NCI-H748 (cell line): ENCODE data around the gene SPATA6L.
"Not testable (repeated sequence)": the region's sequence is repeated elsewhere in the genome, so short reads cannot be mapped to it uniquely, and the experiment has no call there.

ENCODE experiments used
- DNase-seq: peaks from one replicate; lab custom pipeline; 2025; ENCODE audit not compliant: unreplicated experiment; lab: John Stamatoyannopoulos, UW

SPATA6L gene

DNA sequence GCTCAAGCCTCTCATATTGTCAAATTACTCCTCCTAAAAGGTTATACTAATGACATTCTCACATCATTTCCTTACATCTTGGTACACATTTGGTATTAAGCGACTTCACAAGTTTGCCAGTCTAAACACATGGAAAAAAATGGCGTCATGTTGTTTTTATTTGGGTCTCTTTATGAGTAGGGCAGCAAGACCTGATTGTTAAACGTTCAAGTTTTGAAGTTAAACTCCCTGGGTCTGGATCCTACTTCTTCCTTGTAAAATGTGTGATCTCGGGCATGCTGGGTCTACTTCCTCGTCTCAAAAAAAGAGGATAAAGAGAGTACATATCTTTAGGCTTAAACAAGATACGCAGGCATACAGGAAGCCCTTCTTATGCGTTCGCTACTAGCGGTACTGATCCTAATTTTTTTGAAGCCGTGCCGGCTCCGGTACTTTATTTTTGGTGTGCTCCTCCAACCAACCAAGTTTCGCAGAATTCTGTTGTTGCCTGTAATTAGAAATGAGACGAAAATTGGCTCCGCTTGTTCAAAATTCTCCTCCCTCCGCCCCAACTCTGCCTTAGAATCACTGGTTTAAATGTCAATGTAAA lies 12.5 kb upstream of the SPATA6L start:
- DNase-seq: peak; percentile 56

DNA sequence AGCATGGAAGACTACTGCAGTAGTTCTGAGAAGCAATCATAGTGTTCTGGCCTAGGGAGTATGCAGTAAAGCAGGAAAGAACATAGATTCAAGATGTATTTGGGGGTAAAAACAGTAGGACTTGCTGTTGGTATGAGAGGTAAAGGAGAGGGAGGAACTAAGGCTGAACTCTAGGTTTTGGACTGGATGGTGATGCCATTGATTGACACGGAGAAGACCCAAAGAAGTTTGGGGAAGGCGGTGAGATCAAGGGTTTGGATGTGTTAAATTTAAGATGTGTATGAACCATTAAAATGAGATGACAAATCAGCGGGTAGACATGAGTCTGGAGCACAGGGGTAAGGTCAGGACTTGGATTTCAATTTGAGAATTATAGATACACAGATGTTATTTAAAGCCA lies 11.1 kb upstream of the SPATA6L start:
- DNase-seq: no peak

DNA sequence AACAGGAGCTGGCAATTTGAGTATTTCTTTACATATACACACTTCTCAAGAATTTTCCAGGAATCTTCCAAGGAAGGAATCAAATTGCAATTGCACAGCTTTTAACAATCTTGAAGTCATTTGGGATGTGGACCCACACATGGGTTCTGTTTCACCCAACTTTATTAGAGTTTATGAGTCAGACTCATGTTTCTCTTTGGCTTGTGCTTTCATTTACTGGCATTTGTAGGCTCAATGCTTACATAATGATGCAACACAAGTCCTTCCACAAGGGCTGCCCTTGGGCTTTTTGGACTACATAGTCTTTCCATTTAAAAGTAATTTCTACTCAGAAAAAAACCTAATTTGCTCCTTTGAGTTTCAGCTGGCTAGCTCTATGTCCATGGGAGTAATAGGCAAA lies 8.5 kb upstream of the SPATA6L start:
- no peak for DNase-seq

DNA sequence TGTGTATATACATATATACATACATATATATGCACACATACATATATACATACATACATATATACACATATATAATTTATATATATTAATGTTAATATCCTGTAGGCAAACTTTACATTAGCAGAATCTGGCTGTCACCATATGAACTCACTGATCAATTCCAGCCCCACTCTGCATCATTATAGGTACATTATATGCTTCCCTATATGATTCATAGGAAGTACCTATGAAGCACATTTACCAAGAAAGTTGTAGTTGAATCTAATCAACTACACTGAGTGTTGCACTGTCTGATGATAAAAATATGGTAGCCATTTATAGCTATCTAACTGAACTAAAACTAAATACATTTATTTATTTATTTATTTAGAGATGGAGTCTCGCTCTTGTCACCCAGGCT lies 5.5 kb upstream of the SPATA6L start:
- no peak for DNase-seq

DNA sequence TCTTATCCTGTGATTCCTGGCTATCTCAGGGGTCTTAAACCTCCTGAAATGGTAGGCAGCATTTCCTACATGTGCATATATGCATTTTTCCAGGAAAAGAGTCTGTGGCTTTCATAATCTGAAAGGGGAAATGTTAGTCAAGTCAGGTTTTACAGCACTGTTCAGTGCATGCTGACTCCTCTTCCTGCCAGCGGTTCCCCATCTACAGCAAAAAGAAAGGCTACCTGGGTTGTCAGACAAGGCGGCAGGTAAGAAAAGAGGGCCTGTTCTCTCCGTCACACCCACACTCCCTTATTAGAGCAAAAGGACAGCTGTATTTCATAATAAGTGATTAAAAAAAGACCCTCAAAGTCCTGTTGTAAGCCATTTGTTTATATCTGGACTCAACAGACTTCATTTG lies 4.3 kb upstream of the SPATA6L start:
- no peak for DNase-seq

DNA sequence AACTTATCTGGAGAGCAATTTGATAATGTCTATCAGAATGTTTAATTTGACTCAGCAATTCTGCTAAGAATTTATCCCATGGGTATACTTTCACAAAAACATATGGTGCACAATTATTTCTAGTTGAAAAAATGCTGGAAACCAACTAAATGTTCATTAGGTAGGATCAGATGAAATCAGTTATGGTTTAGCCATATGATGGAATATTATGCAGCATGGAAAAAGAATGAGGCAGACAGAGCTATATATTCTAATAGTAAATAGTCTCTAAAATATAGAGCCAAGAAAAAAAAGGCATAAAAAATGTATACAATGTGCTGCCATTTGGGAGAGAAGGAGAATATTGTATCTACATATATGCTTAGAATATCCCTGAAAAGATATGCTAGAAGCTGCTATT lies 3.6 kb upstream of the SPATA6L start:
- DNase-seq: no peak

DNA sequence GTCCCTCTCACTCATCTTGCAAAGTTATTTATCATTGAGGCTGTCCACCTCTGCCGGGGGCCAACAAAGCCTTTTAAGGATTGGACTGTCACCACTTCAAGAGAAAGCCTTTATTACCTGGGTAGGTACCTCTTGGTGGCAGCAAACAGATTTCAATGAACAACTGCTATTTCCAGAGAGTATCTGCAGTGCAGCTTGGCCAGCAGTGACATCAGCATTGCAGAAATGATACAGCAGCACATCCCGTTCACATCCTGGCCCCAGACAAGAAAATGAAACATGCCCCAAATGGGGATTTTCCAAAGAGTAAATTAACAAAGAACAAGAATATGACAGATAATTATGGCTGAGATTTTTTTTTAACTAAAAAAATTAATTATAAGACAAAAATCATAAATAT lies 2.3 kb upstream of the SPATA6L start:
- DNase-seq: no peak

DNA sequence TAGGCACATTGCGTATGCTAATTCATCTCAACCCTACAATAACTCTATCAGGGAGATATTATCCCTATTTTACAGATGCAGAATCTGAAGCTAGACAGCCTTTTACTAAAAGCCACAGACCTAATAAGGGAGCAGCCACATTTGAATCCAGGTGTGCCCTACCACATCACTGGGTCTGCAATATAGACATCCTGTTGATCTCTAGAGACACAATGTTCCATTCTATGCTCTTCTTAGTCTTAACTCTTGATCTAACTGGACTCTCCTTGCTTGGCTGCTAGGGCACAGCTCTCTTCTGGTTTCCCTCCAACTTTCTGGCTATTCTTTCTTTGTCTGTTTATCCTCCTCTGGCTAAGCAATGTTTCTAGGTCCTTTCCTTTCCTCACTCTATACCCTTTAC lies 1.4 kb upstream of the SPATA6L start:
- no peak for DNase-seq

DNA sequence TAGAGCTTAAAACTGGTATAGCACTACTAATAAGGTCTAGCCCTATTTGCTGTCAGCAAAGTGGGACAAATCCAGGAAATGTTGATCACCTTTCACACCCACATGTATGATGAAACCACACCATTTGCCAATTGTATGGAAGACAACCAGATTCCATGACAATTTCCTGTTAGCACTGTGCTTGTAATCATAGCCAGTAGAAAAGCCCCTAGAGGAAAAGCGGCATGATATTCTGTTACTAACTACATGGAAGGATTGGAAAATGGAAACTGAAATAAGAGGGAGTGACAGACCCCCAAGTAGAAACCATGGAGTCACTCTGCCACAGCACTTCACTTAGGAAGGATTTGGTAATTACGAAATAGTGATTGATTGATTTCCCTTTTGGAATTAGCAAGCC lies 923 bp downstream of the SPATA6L start:
- peak; percentile 46 for DNase-seq

DNA sequence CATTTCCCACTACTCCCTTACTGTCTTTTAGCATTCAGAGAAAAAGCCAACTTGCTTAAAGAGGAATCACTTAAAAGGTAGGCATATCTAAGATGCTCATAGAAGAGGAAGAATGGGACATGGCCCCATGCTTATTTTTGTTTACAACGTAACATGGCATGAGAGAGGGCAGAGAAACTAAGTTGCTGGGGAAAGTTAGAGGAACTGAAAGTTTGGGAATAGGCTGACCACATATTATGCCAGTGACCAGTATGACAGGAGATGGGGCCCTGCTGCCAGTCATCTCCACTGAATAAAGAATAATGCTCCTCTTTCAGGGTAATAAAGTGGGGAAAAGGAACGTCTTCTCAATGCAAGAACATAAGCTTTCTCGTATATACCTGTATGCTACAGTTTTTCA lies 2.3 kb downstream of the SPATA6L start:
- no peak for DNase-seq

DNA sequence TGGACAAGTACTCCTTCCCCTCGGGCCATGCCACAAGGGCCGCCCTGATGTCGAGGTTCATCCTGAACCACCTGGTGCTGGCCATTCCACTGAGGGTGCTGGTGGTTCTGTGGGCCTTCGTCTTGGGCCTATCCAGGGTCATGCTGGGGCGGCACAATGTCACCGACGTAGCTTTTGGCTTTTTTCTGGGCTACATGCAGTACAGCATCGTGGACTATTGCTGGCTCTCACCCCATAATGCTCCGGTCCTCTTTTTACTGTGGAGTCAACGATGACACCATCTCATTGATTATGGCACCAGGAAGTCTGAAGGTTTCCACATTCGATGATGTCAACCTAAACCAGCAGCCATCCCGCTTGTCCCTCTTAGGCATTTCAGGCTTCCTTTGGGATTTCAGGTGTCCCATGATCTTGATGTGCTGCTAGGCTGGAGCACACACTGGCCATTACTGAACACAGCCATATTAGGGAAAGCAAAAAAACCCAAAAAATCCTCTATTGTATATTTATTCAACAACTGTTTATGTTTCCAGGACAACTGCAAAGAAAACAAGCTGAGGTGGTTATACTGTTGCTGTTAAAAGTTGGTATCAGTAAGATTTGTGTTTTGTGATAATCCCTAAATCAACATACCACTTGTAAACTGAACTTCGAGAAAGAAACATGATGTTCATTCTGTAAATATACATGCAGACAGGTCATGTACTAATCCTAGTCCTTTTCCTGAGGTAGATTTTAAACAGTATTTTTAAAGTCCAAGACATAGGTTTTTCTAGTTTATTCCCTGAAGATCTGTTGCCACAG lies 3.1 kb downstream of the SPATA6L start:
- peak; percentile 50 for DNase-seq

DNA sequence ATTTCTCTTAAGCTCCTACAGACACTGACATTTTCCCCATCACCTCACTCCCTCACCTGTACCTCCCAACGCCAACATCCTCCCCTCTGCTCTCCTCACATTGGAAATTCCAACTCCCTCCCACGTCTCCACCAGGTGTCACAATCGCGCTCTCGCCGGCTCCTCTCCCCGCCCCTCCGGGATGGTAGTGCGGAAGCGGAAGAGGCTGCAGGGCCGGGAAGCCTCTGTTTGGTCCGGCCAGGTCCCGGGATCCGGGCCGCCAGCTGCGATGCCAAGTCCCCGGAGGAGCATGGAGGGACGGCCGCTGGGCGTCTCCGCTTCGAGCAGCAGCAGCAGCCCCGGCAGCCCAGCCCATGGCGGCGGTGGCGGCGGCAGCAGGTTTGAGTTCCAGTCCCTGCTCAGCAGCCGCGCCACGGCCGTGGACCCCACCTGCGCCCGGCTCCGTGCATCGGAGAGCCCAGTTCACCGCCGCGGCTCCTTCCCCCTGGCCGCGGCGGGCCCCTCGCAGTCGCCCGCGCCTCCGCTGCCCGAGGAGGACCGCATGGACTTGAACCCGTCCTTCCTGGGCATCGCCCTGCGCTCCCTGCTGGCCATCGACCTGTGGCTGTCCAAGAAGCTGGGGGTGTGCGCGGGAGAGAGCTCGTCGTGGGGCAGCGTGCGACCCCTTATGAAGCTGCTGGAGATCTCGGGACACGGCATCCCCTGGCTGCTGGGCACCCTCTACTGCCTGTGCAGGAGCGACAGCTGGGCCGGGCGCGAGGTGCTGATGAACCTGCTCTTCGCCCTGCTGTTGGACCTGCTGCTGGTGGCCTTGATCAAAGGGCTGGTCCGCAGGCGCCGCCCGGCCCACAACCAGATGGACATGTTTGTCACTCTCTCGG lies 3.9 kb downstream of the SPATA6L start, which contains the start of gene PLPP6:
TSS of gene PLPP6 (plus strand) at position 187 of the 881 bp plus-strand sequence. CDS start at position 269, 82 bp downstream.
- peak; percentile 94 for DNase-seq

DNA sequence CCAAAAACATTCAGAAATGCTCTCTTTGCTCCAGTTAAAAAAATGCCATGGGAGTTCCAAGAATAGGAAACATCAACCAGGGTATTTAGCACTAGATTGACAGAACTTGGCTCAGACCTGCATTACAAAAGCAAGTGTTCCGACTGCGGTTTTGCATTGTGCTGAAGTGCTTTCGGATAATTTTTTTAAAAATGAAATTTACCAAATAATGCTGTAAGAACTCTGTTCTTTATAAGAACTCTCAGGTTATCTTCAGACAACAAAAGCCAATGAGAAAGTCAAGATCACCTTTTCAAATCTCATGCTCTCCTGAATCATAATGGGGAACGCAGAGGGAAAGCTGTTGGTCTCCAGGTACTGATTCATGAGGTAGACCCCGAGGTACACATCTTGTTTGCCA lies 4.7 kb downstream of the SPATA6L start:
- peak; percentile 39 for DNase-seq

DNA sequence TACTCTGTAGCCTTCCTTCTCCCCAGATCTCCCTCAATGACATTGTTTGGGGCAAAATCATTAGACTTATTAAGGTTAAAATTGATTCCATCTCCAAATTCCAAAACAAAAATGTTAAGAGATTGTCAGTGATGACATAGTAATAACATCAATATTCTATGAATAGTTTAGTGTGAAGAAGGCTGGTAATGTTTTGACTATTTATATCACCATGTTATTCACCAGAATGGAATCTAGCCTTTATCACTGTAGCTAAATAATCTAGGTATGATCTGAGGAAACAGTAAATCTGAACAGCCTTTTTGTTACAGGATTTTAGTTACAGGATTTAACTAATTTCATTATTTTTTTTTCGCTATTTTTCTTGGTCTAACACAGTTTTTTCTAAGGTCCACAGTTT lies 5.1 kb downstream of the SPATA6L start:
- no peak for DNase-seq

DNA sequence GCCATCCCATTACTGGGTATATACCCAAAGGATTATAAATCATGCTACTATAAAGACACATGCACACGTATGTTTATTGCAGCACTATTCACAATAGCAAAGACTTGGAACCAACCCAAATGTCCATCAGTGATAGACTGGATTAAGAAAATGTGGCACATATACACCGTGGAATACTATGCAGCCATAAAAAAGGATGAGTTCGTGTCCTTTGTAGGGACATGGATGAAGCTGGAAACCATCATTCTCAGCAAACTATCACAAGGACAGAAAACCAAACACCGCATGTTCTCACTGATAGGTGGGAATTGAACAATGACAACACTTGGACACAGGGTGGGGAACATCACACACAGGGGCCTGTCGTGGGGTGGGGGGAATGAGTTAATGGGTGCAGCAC lies 5.6 kb downstream of the SPATA6L start:
- DNase-seq: not testable (repeated sequence)

DNA sequence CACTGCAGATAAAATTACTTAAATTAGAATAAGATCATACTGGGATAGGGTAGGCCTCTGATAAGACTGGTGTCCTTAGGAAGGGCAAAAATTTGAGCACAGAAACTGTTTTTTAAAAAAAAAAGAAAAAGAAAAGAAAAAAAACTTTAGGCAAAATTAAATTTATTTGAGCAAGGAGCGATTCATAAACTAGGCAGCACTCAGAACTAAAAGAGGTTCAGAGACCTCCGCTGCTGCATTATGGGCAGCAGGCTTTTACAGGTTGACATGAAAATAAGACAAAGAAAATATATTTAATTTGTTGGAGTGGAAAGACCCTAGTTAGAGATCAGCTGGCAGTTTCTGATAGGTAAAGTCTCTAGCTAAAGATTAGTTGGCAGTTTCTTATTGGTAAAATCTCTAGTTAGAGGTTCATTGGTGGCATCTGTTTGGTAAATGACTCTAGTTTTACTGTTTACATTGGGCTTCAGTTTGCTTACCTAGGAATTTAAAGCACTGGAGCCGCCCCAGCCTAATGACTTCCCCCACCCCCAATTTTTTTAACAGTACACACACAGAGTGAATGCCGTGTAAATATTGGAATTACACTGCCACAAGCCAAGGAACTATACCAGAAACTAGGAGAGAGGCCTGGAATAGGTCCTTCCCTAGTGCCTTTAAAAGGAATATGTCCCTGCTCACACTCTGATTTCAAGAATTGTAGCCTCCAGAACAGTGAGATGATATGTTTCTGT lies 8.7 kb downstream of the SPATA6L start:
- DNase-seq: peak; percentile 16

DNA sequence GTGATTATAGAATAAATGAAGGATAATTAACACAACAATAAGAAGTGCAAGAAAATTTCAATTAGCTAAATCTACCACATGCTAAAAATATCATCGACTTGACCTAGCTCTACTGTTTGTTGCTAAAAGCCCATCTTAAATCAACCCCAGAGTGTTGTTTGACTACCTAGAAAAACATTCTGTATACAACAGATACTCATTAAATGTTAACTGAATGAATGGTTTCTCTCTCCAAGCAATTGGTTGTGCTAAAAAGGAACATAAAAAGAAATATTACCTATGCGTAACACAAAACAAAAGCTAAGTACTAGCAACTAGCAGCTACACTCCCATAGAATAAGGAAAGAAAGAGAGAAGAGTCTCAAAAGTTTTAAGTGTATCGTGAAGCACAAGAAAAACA lies 9.7 kb downstream of the SPATA6L start:
- no peak for DNase-seq

DNA sequence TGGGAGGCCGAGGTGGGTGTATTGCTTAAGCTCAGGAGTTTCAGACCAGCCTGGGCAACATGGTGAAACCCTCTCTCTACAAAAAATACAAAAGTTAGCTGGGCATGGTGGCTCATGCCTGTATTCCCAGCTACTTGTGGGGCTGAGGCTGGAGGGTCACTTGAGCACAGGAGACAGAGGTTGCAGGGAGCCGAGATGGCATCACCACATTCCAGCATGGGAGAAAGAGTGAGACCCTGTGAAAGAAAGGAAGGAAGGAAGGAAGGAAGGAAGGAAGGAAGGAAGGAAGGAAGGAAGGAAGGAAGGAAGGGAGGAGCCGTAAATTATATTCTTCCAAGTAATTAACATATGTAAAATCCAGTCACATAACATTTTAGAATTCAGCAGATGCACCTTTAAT lies 10.1 kb downstream of the SPATA6L start:
- not testable (repeated sequence) for DNase-seq

DNA sequence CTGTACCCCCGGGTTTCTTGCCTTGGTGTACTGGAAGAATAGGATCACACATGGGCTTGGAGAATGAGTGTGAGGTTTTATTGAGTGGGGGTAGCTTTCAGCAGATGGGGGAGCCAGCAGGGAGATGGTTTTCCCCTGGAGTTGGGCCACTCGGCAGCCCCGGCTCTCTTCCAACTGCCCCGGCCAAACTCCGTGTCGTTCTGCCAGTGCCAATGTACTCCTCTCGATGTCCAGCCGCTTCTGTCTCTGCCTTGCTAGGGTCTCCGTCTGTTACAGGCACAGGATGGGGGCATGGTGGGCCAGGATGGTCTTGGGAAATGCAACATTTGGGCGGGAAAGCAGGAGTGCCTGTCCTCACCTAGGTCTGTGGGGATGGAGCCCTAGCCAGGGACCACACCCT lies 11.7 kb downstream of the SPATA6L start:
- DNase-seq: no peak

DNA sequence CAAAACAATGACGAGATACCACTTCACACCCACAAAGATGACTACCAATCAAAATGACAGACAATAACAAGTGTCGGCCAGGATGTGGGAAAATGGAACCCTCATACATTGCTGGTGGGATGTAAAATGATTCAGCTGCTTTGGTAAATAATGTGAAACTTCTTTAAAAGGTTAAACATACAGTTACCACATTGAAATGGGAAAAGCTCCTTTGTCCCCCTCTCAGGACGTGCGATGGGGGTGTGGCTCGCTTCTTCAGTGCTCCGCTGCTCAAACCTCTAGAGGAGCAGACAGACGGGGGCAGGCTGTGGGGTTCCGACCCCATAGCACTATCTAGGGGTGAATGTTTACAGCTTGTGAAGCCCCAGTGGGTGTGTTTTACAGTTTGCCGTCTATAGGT lies 12.2 kb downstream of the SPATA6L start:
- no peak for DNase-seq

DNA sequence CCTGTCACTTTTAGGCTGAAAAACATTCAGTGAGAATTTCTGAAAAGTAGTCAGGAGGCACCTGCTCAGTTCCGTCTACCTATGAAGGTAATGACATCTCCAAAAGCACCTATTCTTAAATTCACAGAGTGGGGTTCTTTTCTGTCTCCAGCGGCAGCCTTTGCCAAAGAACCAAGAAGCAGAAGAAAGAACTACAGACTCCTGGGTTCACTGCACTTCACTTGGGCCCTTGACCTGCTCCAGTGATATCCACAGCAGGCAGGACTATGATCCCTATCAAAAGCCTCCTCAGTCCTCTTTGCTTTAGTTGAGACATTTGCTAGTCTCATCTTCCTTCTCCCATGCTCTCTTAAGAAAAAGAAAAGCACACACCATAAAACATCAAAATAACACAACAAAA lies 23.9 kb downstream of the SPATA6L start:
- DNase-seq: no peak
